GM06990 (cell line): ENCODE results near the gene PTPRN2.

Source experiments
- DNase-seq: peaks from one replicate; pipeline ENCODE4 v3.0.0-alpha.2; 2011; ENCODE audit not compliant: insufficient read length; ENCODE audit errors: extremely low read depth
- H3K27me3 ChIP-seq: replicated peaks from 2 replicates; pipeline ENCODE4 v1.6.0; 2011; ENCODE audit warnings: low read length; ENCODE audit not compliant: control insufficient read depth, insufficient read depth
- H3K36me3 ChIP-seq: 2 replicates; pipeline ENCODE4 v1.5.1; 2011; ENCODE audit warnings: low read length; ENCODE audit not compliant: control insufficient read depth, insufficient read depth
- H3K4me3 ChIP-seq: replicated peaks from 2 replicates; pipeline ENCODE4 v1.5.1; 2011; ENCODE audit warnings: low read depth, mild to moderate bottlenecking, control low read depth, low read length
- CTCF ChIP-seq: IDR thresholded peaks from 2 replicates; pipeline ENCODE4 v1.5.1; 2011; ENCODE audit warnings: low read length, control low read depth, mild to moderate bottlenecking, inconsistent platforms; ENCODE audit not compliant: insufficient read depth, poor library complexity, severe bottlenecking

Gene PTPRN2

GRCh38 chr7:158280448-158281144 lies 307.0 kb downstream of the PTPRN2 start:
- no peak for TF ChIP-seq CTCF
- DNase-seq: no peak
- Histone ChIP-seq H3K36me3 (no peaks in the 10 kb centered on the region), H3K27me3 (no peaks in the 10 kb centered on the region), H3K4me3 (no peak overlapping the region)

- TF ChIP-seq CTCF: no peak
- Histone ChIP-seq H3K36me3 (no peaks in the 10 kb centered on the region), H3K4me3 (no peak overlapping the region), H3K27me3 (no peaks in the 10 kb centered on the region)
- DNase-seq: no peak
Observed at GRCh38 chr7:158279539-158280447, 307.8 kb downstream of the PTPRN2 start.

- no peak for TF ChIP-seq CTCF
- Histone ChIP-seq H3K4me3 (no peak overlapping the region), H3K27me3 (no peaks in the 10 kb centered on the region), H3K36me3 (no peaks in the 10 kb centered on the region)
- DNase-seq: no peak
Observed at GRCh38 chr7:158278745-158279320, 308.8 kb downstream of the PTPRN2 start.

GRCh38 chr7:158277219-158278141 lies 310.1 kb downstream of the PTPRN2 start:
- TF ChIP-seq CTCF: no peak
- DNase-seq: no peak

GRCh38 chr7:158276414-158277218 lies 311.0 kb downstream of the PTPRN2 start:
- DNase-seq: no peak
- H3K36me3 ChIP-seq: no peaks in the 10 kb centered on the region
- no peak for TF ChIP-seq CTCF
- H3K27me3 ChIP-seq: no peaks in the 10 kb centered on the region
- H3K4me3 ChIP-seq: no peak overlapping the region

More at GRCh38 chr7:158277219-158278141, 310.1 kb downstream of the PTPRN2 start:
- H3K27me3 ChIP-seq: no peaks in the 10 kb centered on the region
- H3K4me3 ChIP-seq: no peak overlapping the region
- no peaks in the 10 kb centered on the region for H3K36me3 ChIP-seq
